Dendritic cell treated with granulocyte-macrophage colony-stimulating factor and Interleukin-4, amounts not matched to agents 40 ng/mL and 50 ng/mL, for 4 days (primary cell): ENCODE data around the gene SHMT2.

Experiments used
- H3K27ac Mint-ChIP-seq: one replicate; pipeline ENCODE4 v1.8.0; 2022; ENCODE audit warnings: mild to moderate bottlenecking, mixed read lengths
- H3K27me3 Mint-ChIP-seq: one replicate; pipeline ENCODE4 v1.8.0; 2022; ENCODE audit warnings: mild to moderate bottlenecking, mixed read lengths
- H3K36me3 Mint-ChIP-seq: one replicate; pipeline ENCODE4 v1.8.0; 2022; ENCODE audit warnings: low read depth, mixed read lengths
- H3K4me1 Mint-ChIP-seq: one replicate; pipeline ENCODE4 v1.8.0; 2022; ENCODE audit warnings: low read depth, mixed read lengths
- H3K4me3 Mint-ChIP-seq: one replicate; pipeline ENCODE4 v1.8.0; 2022; ENCODE audit warnings: mild to moderate bottlenecking, moderate library complexity, mixed read lengths
- H3K9me3 Mint-ChIP-seq: one replicate; pipeline ENCODE4 v1.8.0; 2022; ENCODE audit warnings: mixed read lengths
- intact Hi-C: fragments of 100-400 bp; cut with micrococcal nuclease; formaldehyde crosslinking; loops from one replicate; pipeline ENCODE4 v1.15.0; 2022

SHMT2 gene

GRCh38 chr12:57203201-57203600 is 26.3 kb upstream of the SHMT2 start:
- H3K36me3 Mint-ChIP-seq, result peaks cover 100% of the 10 kb centered on the region
- intact Hi-C loops, result no loop called here
- no peaks in the 10 kb centered on the region for H3K27me3 Mint-ChIP-seq
- H3K4me3 Mint-ChIP-seq, result no peak overlapping the region
- H3K9me3 Mint-ChIP-seq, result no peaks in the 10 kb centered on the region
- no peaks in the 10 kb centered on the region for H3K4me1 Mint-ChIP-seq
- no peak overlapping the region for H3K27ac Mint-ChIP-seq

- intact Hi-C loops, result no loop called here
- H3K4me3 Mint-ChIP-seq, result no peak overlapping the region
- H3K27me3 Mint-ChIP-seq, result no peaks in the 10 kb centered on the region
- H3K9me3 Mint-ChIP-seq, result no peaks in the 10 kb centered on the region
- no peaks in the 10 kb centered on the region for H3K4me1 Mint-ChIP-seq
- peaks cover 100% of the 10 kb centered on the region for H3K36me3 Mint-ChIP-seq
- H3K27ac Mint-ChIP-seq, result no peak overlapping the region
These were observed 25.7 kb upstream of the SHMT2 start for GRCh38 chr12:57203791-57204190.

GRCh38 chr12:57204454-57204853 is 25.1 kb upstream of the SHMT2 start:
- no peaks in the 10 kb centered on the region for H3K9me3 Mint-ChIP-seq
- H3K4me3 Mint-ChIP-seq, result no peak overlapping the region
- H3K27me3 Mint-ChIP-seq, result no peaks in the 10 kb centered on the region
- peaks cover 100% of the 10 kb centered on the region for H3K36me3 Mint-ChIP-seq
- intact Hi-C loops, result no loop called here
- no peak overlapping the region for H3K27ac Mint-ChIP-seq
- H3K4me1 Mint-ChIP-seq, result no peaks in the 10 kb centered on the region

- no peaks in the 10 kb centered on the region for H3K27me3 Mint-ChIP-seq
- no peaks in the 10 kb centered on the region for H3K4me1 Mint-ChIP-seq
- intact Hi-C loops, result no loop called here
- peaks cover 100% of the 10 kb centered on the region for H3K36me3 Mint-ChIP-seq
- H3K4me3 Mint-ChIP-seq, result no peak overlapping the region
- no peak overlapping the region for H3K27ac Mint-ChIP-seq
- H3K9me3 Mint-ChIP-seq, result no peaks in the 10 kb centered on the region
These were observed 24.3 kb upstream of the SHMT2 start for GRCh38 chr12:57205186-57205585.

- intact Hi-C loops, result no loop called here
- Mint-ChIP-seq H3K27me3 (no peaks in the 10 kb centered on the region), H3K4me3 (no peak overlapping the region), H3K9me3 (no peaks in the 10 kb centered on the region), H3K4me1 (no peaks in the 10 kb centered on the region), H3K27ac (no peak overlapping the region), H3K36me3 (peaks cover 100% of the 10 kb centered on the region)
These were observed 23.6 kb upstream of the SHMT2 start for GRCh38 chr12:57205931-57206330.

- Mint-ChIP-seq H3K27ac (no peak overlapping the region), H3K27me3 (no peaks in the 10 kb centered on the region), H3K4me1 (no peaks in the 10 kb centered on the region), H3K9me3 (no peaks in the 10 kb centered on the region), H3K4me3 (no peak overlapping the region), H3K36me3 (peaks cover 100% of the 10 kb centered on the region)
- intact Hi-C loops, result no loop called here
These were observed 21.5 kb upstream of the SHMT2 start for GRCh38 chr12:57207731-57208630.

- H3K36me3 Mint-ChIP-seq, result peaks cover 93% of the 10 kb centered on the region
- H3K9me3 Mint-ChIP-seq, result no peaks in the 10 kb centered on the region
- intact Hi-C loops, result no loop called here
These were observed 20.8 kb upstream of the SHMT2 start for GRCh38 chr12:57208631-57209282.

GRCh38 chr12:57209916-57210315 is 19.6 kb upstream of the SHMT2 start:
- intact Hi-C loops, result no loop called here
- Mint-ChIP-seq H3K4me1 (peaks cover 18% of the 10 kb centered on the region), H3K4me3 (no peak overlapping the region), H3K27ac (no peak overlapping the region), H3K9me3 (no peaks in the 10 kb centered on the region), H3K36me3 (peaks cover 82% of the 10 kb centered on the region), H3K27me3 (peaks cover 16% of the 10 kb centered on the region)

More at GRCh38 chr12:57208631-57209282, 20.8 kb upstream of the SHMT2 start:
- H3K27ac Mint-ChIP-seq, result no peak overlapping the region
- H3K27me3 Mint-ChIP-seq, result peaks cover 5% of the 10 kb centered on the region
- peaks cover 6% of the 10 kb centered on the region for H3K4me1 Mint-ChIP-seq
- H3K4me3 Mint-ChIP-seq, result no peak overlapping the region

- Mint-ChIP-seq H3K27me3 (peaks cover 21% of the 10 kb centered on the region), H3K9me3 (no peaks in the 10 kb centered on the region), H3K4me3 (no peak overlapping the region), H3K4me1 (peaks cover 23% of the 10 kb centered on the region), H3K27ac (no peak overlapping the region), H3K36me3 (peaks cover 76% of the 10 kb centered on the region)
- intact Hi-C loops, result no loop called here
These were observed 19.1 kb upstream of the SHMT2 start for GRCh38 chr12:57210461-57210860.

- H3K36me3 Mint-ChIP-seq, result peaks cover 70% of the 10 kb centered on the region
- peaks cover 29% of the 10 kb centered on the region for H3K4me1 Mint-ChIP-seq
- intact Hi-C loops, result no loop called here
- H3K4me3 Mint-ChIP-seq, result no peak overlapping the region
- H3K27me3 Mint-ChIP-seq, result peaks cover 27% of the 10 kb centered on the region
- no peak overlapping the region for H3K27ac Mint-ChIP-seq
- no peaks in the 10 kb centered on the region for H3K9me3 Mint-ChIP-seq
These were observed 18.4 kb upstream of the SHMT2 start for GRCh38 chr12:57210926-57211692.

- peaks cover 60% of the 10 kb centered on the region for H3K36me3 Mint-ChIP-seq
- intact Hi-C loops, result no loop called here
- no peak overlapping the region for H3K4me3 Mint-ChIP-seq
- no peaks in the 10 kb centered on the region for H3K9me3 Mint-ChIP-seq
- H3K27ac Mint-ChIP-seq, result no peak overlapping the region
- peaks cover 32% of the 10 kb centered on the region for H3K27me3 Mint-ChIP-seq
- H3K4me1 Mint-ChIP-seq, result peaks cover 34% of the 10 kb centered on the region
These were observed 17.5 kb upstream of the SHMT2 start for GRCh38 chr12:57211791-57212700.

- H3K4me1 Mint-ChIP-seq, result peaks cover 40% of the 10 kb centered on the region
- no peaks in the 10 kb centered on the region for H3K9me3 Mint-ChIP-seq
- no peak overlapping the region for H3K27ac Mint-ChIP-seq
- intact Hi-C loops, result loop anchor here (1.0 kb wide), 1 partner anchor 31 kb away; no protein-coding TSS in a partner anchor
- no peak overlapping the region for H3K4me3 Mint-ChIP-seq
- peaks cover 54% of the 10 kb centered on the region for H3K36me3 Mint-ChIP-seq
- peaks cover 38% of the 10 kb centered on the region for H3K27me3 Mint-ChIP-seq
These were observed 16.8 kb upstream of the SHMT2 start for GRCh38 chr12:57212701-57213057.

- Mint-ChIP-seq H3K27ac (no peak overlapping the region), H3K27me3 (peaks cover 43% of the 10 kb centered on the region), H3K4me3 (no peak overlapping the region), H3K36me3 (peaks cover 49% of the 10 kb centered on the region), H3K4me1 (peaks cover 40% of the 10 kb centered on the region), H3K9me3 (no peaks in the 10 kb centered on the region)
- intact Hi-C loops, result loop anchor here (1.0 kb wide), 1 partner anchor 30 kb away; no protein-coding TSS in a partner anchor
These were observed 16.3 kb upstream of the SHMT2 start for GRCh38 chr12:57213058-57213715.
